ENCODE measurements around the gene LENG8. TPM values are rescaled to one million over a fixed set of nuclear protein-coding genes. Genes with fewer than 3 reads are reported as not detected.

LENG8 gene
- total and polyA plus RNA-seq, 11 donors: 23.6 to 93.9 (median 58.8) TPM

- H3K27ac ChIP-seq: no peak overlapping the region
- H3K9me3 ChIP-seq: no peaks in the 10 kb centered on the region
- 46 to 66% (median 64%) methylated on average over 3 of the region's 3 CpGs for WGBS, 4 donors
- H3K27me3 ChIP-seq: peaks cover 0 to 48% (median 0%) of the 10 kb centered on the region in 9 donors
- DNase-seq (no peak), ATAC-seq (no peak)
- peaks cover 0 to 27% (median 5%) of the 10 kb centered on the region in 12 donors for H3K4me1 ChIP-seq
- H3K4me3 ChIP-seq: no peak overlapping the region
- TF ChIP-seq CTCF (IDR thresholded peaks at IDR 0.05) (no peak), POLR2A (IDR thresholded peaks at IDR 0.05) (no peak)
- intact Hi-C loops (cut with DNase I): loop anchor here in 4 of 10 donors (5.0 kb wide), 2 partner anchors 40 to 200 kb away; no protein-coding TSS in a partner anchor
- H3K36me3 ChIP-seq: no peaks in the 10 kb centered on the region
Observed at GRCh38 chr19:54477650-54478049, 28.7 kb downstream of the LENG8 start.

- Histone ChIP-seq H3K9me3 (no peaks in the 10 kb centered on the region), H3K4me1 (peaks cover 0 to 19% (median 1%) of the 10 kb centered on the region in 12 donors), H3K4me3 (no peak overlapping the region), H3K36me3 (no peaks in the 10 kb centered on the region), H3K27ac (no peak overlapping the region), H3K27me3 (peaks cover 0 to 51% (median 0%) of the 10 kb centered on the region in 9 donors)
- 18 to 25% (median 21%) methylated on average over 10 of the region's 10 CpGs for WGBS, 4 donors
- DNase-seq (peak in 1 of 5 donors; percentile 39), ATAC-seq (no peak)
- intact Hi-C loops (cut with DNase I): loop anchor here in 4 of 10 donors (5.0 kb wide), 2 partner anchors 41 to 199 kb away; no protein-coding TSS in a partner anchor
- TF ChIP-seq POLR2A (IDR thresholded peaks at IDR 0.05) (no peak), CTCF (IDR thresholded peaks at IDR 0.05) (peak; percentile 40 to 68 (median 53))
Observed at GRCh38 chr19:54478677-54479266, 29.8 kb downstream of the LENG8 start.

- Histone ChIP-seq H3K27me3 (peaks cover 0 to 53% (median under 1%) of the 10 kb centered on the region in 9 donors), H3K4me1 (peaks cover 0 to 17% (median 0%) of the 10 kb centered on the region in 12 donors), H3K36me3 (no peaks in the 10 kb centered on the region), H3K9me3 (no peaks in the 10 kb centered on the region), H3K4me3 (no peak overlapping the region), H3K27ac (no peak overlapping the region)
- no peak for TF ChIP-seq POLR2A (IDR thresholded peaks at IDR 0.05)
- TF ChIP-seq CTCF (IDR thresholded peaks at IDR 0.05): no peak
- WGBS, 4 donors: 77 to 89% (median 82%) methylated on average over 2 of the region's 2 CpGs
- DNase-seq (no peak), ATAC-seq (no peak)
- intact Hi-C loops (cut with DNase I): loop anchor here in 6 of 10 donors (2.0 to 10.0 kb wide), 4 partner anchors 192 to 197 kb away; no protein-coding TSS in a partner anchor
Observed at GRCh38 chr19:54480051-54480450, 31.1 kb downstream of the LENG8 start.

- WGBS, 4 donors: 11 to 14% (median 13%) methylated on average over 16 of the region's 16 CpGs
- no peak overlapping the region for H3K4me3 ChIP-seq
- peaks cover 0 to 50% (median 10%) of the 10 kb centered on the region in 9 donors for H3K27me3 ChIP-seq
- intact Hi-C loops (cut with DNase I): loop anchor here in 6 of 10 donors (2.0 to 10.0 kb wide), 4 partner anchors 191 to 196 kb away; no protein-coding TSS in a partner anchor
- peak in 2 of 4 donors; percentile 32 to 58 for ATAC-seq
- peak in 1 of 5 donors; percentile 33 for DNase-seq
- TF ChIP-seq CTCF (IDR thresholded peaks at IDR 0.05) (peak; percentile 31 to 77 (median 62)), POLR2A (IDR thresholded peaks at IDR 0.05) (no peak)
- no peaks in the 10 kb centered on the region for H3K9me3 ChIP-seq
- H3K36me3 ChIP-seq: no peaks in the 10 kb centered on the region
- H3K4me1 ChIP-seq: peaks cover 0 to 17% (median 0%) of the 10 kb centered on the region in 12 donors
- no peak overlapping the region for H3K27ac ChIP-seq
Observed at GRCh38 chr19:54481326-54481930, 32.4 kb downstream of the LENG8 start.
